Inflammatory macrophage treated with lipopolysaccharide for 1 hour (primary cell): ENCODE measurements around the gene SLCO1B1.
"Not testable (repeated sequence)": the region's sequence is repeated elsewhere in the genome, so short reads cannot be mapped to it uniquely, and the experiment has no call there.

Experiments
- DNase-seq, 2 donors: peaks; one replicate each; pipeline ENCODE4 v3.0.0-alpha.2; 2020 to 2022

The SLCO1B1 gene

GRCh38 chr12:21130998-21131397 lies at the start of gene SLCO1B1:
Gene SLCO1B1 (plus strand): TSS chr12:21131194. CDS start chr12:21141575, 10,381 bp downstream.
- DNase-seq = no peak

GRCh38 chr12:21084753-21085152 lies 46.2 kb upstream of the SLCO1B1 start:
- DNase-seq = not testable (repeated sequence)

GRCh38 chr12:21111732-21112131 lies 19.3 kb upstream of the SLCO1B1 start:
- no peak for DNase-seq

GRCh38 chr12:21113266-21113665 lies 17.7 kb upstream of the SLCO1B1 start:
- DNase-seq = no peak

- DNase-seq = no peak
These were observed 13.0 kb upstream of the SLCO1B1 start for GRCh38 chr12:21117995-21118394.

GRCh38 chr12:21118760-21119159 lies 12.2 kb upstream of the SLCO1B1 start:
- no peak for DNase-seq

GRCh38 chr12:21129351-21129750 lies 1.6 kb upstream of the SLCO1B1 start:
- DNase-seq = no peak

- DNase-seq = no peak
These were observed 1.1 kb upstream of the SLCO1B1 start for GRCh38 chr12:21129906-21130305.

- DNase-seq = not testable (repeated sequence)
These were observed 6.5 kb downstream of the SLCO1B1 start for GRCh38 chr12:21137318-21137999.

- no peak for DNase-seq
These were observed 7.0 kb downstream of the SLCO1B1 start for GRCh38 chr12:21138016-21138415.

- DNase-seq = no peak
These were observed 13.3 kb downstream of the SLCO1B1 start for GRCh38 chr12:21144309-21144708.

GRCh38 chr12:21149861-21150260 lies 18.9 kb downstream of the SLCO1B1 start:
- DNase-seq = not testable (repeated sequence)

- no peak for DNase-seq
These were observed 20.2 kb downstream of the SLCO1B1 start for GRCh38 chr12:21151184-21151583.

GRCh38 chr12:21155522-21156351 lies 24.7 kb downstream of the SLCO1B1 start:
- DNase-seq = no peak

- no peak for DNase-seq
These were observed 34.1 kb downstream of the SLCO1B1 start for GRCh38 chr12:21165048-21165447.

- peak; percentile 1 to 53 for DNase-seq
These were observed 39.0 kb downstream of the SLCO1B1 start for GRCh38 chr12:21169878-21170472.

- no peak for DNase-seq
These were observed 41.1 kb downstream of the SLCO1B1 start for GRCh38 chr12:21172079-21172478.

GRCh38 chr12:21183721-21184275 lies 52.8 kb downstream of the SLCO1B1 start:
- DNase-seq = no peak

- DNase-seq = no peak
These were observed 59.0 kb downstream of the SLCO1B1 start for GRCh38 chr12:21190016-21190415.

- DNase-seq = not testable (repeated sequence)
These were observed 83.4 kb downstream of the SLCO1B1 start for GRCh38 chr12:21214433-21214832.

GRCh38 chr12:21219206-21219605 lies 88.2 kb downstream of the SLCO1B1 start:
- DNase-seq = no peak

GRCh38 chr12:21220266-21220665 lies 89.3 kb downstream of the SLCO1B1 start:
- no peak for DNase-seq

GRCh38 chr12:21221072-21221471 lies 90.1 kb downstream of the SLCO1B1 start:
- no peak for DNase-seq
